ENCODE measurements around the gene BLID. TPM values are rescaled to one million over a fixed set of nuclear protein-coding genes. Genes with fewer than 3 reads are reported as not detected.

The BLID gene
- total and polyA plus RNA-seq, 2 of the 4 experiments (the other 2 are of a cell fraction) = 0.24 to 30.8 TPM

- no TSS peak for BruUV-seq (replicated peaks)
- peak overlapping the region; percentile 92 for H3K23ac ChIP-seq (ENCODE audit: low read depth, low read length)
- peaks cover 13% of the 10 kb centered on the region for H3K4me1 ChIP-seq (ENCODE audit: control insufficient read depth, insufficient read depth, low read length)
- H4K8ac ChIP-seq (ENCODE audit: low read depth in 2 of 2, low read length in 2 of 2) = peak overlapping the region; percentile 38 to 78
- dilution Hi-C loops (cut with HindIII; ENCODE audit: low sequenced_read_pairs, unreplicated experiment) = no loop called here
- no peak overlapping the region for H2AFZ ChIP-seq (replicated peaks; ENCODE audit: low read length, poor library complexity)
- H2AK9ac ChIP-seq (replicated peaks; ENCODE audit: low read depth, low read length, poor library complexity) = peak overlapping the region; percentile 8
- peak overlapping the region; percentile 22; the same call in 1 of the 3 replicates for H2BK15ac ChIP-seq (ENCODE audit: low read depth, low read length)
- peak overlapping the region; percentile 88 for H2BK120ac ChIP-seq (ENCODE audit: low read depth, low read length)
- peak overlapping the region; percentile 70 for H3K4me2 ChIP-seq (ENCODE audit: low read depth, low read length)
- H2BK5ac ChIP-seq (ENCODE audit: low read depth, low read length, poor library complexity, severe bottlenecking) = peak overlapping the region; percentile 97
- intact Hi-C loops (cut with micrococcal nuclease) = loop anchor here (5.0 kb wide), 2 partner anchors 275 to 785 kb away; no protein-coding TSS in a partner anchor
- H4K5ac ChIP-seq (ENCODE audit: low read depth, low read length) = peak overlapping the region; percentile 22; the same call in 1 of the 2 replicates
- H3K79me1 ChIP-seq (ENCODE audit: low read depth in 1 of 2, low read length in 2 of 2) = peaks cover 0 to 39% of the 10 kb centered on the region in 2 experiments; a peak in 2 of 4 replicates
- H3K9ac ChIP-seq (ENCODE audit: low read depth, low read length) = peak overlapping the region; percentile 100
- H2BK20ac ChIP-seq (ENCODE audit: low read depth, low read length) = peak overlapping the region; percentile 69; the same call in 1 of the 2 replicates
- CTCF ChIA-PET = interaction anchor here (0.7 to 0.9 kb wide), 3 partner anchors 9 to 143 kb away, joined by 3 to 4 read pairs (median 3); partner anchors contain the start of gene BLID
- peak overlapping the region; percentile 91; the same call in 1 of the 2 replicates for H3K4me3 ChIP-seq (ENCODE audit: insufficient read depth, low read depth, low read length)
- WGBS, 2 experiments (ENCODE audit: extremely low coverage in 2 of 2, insufficient read length in 1 of 2) = no CpG with 5 or more reads among the region's 4 CpGs
- peak overlapping the region; percentile 95 for H3K4ac ChIP-seq (ENCODE audit: low read depth, low read length)
- no peaks in the 10 kb centered on the region for H3K9me3 ChIP-seq (ENCODE audit: control insufficient read depth, insufficient read depth, low read length)
- peaks cover 29% of the 10 kb centered on the region for H3K36me3 ChIP-seq (ENCODE audit: control insufficient read depth, insufficient read depth, low read length)
- no peaks in the 10 kb centered on the region for H3K27me3 ChIP-seq (ENCODE audit: control insufficient read depth, insufficient read depth, low read length)
- peak overlapping the region; percentile 95 for H3K27ac ChIP-seq (ENCODE audit: insufficient read depth, low read length)
- no peak for TF ChIP-seq SMC3 (IDR thresholded peaks at IDR 0.05; ENCODE audit: low read depth, low read length)
- TF ChIP-seq MAFK (IDR thresholded peaks at IDR 0.05; ENCODE audit: low read depth, low read length) = no peak
- no peak for TF ChIP-seq POLR2A (IDR thresholded peaks at IDR 0.05; ENCODE audit: low read depth, low read length)
- TF ChIP-seq, protein P1, sequence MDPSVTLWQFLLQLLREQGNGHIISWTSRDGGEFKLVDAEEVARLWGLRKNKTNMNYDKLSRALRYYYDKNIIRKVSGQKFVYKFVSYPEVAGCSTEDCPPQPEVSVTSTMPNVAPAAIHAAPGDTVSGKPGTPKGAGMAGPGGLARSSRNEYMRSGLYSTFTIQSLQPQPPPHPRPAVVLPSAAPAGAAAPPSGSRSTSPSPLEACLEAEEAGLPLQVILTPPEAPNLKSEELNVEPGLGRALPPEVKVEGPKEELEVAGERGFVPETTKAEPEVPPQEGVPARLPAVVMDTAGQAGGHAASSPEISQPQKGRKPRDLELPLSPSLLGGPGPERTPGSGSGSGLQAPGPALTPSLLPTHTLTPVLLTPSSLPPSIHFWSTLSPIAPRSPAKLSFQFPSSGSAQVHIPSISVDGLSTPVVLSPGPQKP (IDR thresholded peaks at IDR 0.05; ENCODE audit: borderline replicate concordance, low read depth, low read length) = no peak
- TF ChIP-seq USF2 (IDR thresholded peaks at IDR 0.05; ENCODE audit: low read depth, low read length) = no peak
- TF ChIP-seq BHLHE40 (IDR thresholded peaks at IDR 0.05; ENCODE audit: low read depth, low read length) = no peak
- TF ChIP-seq RCOR1 (IDR thresholded peaks at IDR 0.05; ENCODE audit: insufficient replicate concordance, low read length) = no peak
- no peak for TF ChIP-seq RFX5 (IDR thresholded peaks at IDR 0.05; ENCODE audit: low read depth, low read length)
- TF ChIP-seq RAD21 (IDR thresholded peaks at IDR 0.05; ENCODE audit: low read length) = no peak
- no peak for TF ChIP-seq MXI1 (IDR thresholded peaks at IDR 0.05; ENCODE audit: borderline replicate concordance, low read depth, low read length)
- TF ChIP-seq MAZ (IDR thresholded peaks at IDR 0.05; ENCODE audit: borderline replicate concordance, low read depth, low read length) = no peak
- DNase-seq (peak; percentile 54), ATAC-seq (ENCODE audit: low read depth) (no peak; the same call in 1 of the 2 replicates)
- peaks cover 7% of the 10 kb centered on the region for H3K9me1 ChIP-seq (ENCODE audit: insufficient read depth, low read length)
- in situ Hi-C loops (cut with MboI; ENCODE audit: low sequenced_read_pairs) = loop anchor here (5.0 to 25.0 kb wide), 4 partner anchors 102 to 640 kb away; partner anchors contain the start of genes SORL1 and SORL1-AS1
- H3K56ac ChIP-seq (ENCODE audit: extremely low read depth, insufficient read depth, low read length) = peak overlapping the region; percentile 95
- POLR2A ChIA-PET (ENCODE audit: unreplicated experiment) = interaction anchor here (1.1 kb wide), 1 partner anchor 94 kb away, joined by 4 read pairs; no protein-coding TSS in a partner anchor
- peak overlapping the region; percentile 95 for H3K14ac ChIP-seq (replicated peaks; ENCODE audit: low read depth, low read length)
- H3K18ac ChIP-seq (ENCODE audit: low read depth, low read length) = peak overlapping the region; percentile 14; the same call in 1 of the 2 replicates
- H2AK5ac ChIP-seq (ENCODE audit: low read depth, low read length) = 0 out of 2 replicates have a peak overlapping the region, but pooled peaks have one; percentile 29
- peaks cover 45% of the 10 kb centered on the region for H4K20me1 ChIP-seq (ENCODE audit: insufficient read depth, low read length)
- H4K91ac ChIP-seq (ENCODE audit: insufficient read depth, low read depth, low read length) = peak overlapping the region; percentile 94
Measured at GRCh38 chr11:122102426-122102825, 13.6 kb downstream of the BLID start.
